ENCODE measurements around the gene CRY1.

The CRY1 gene

GRCh38 chr12:106955377-106956047 is 137.8 kb downstream of the CRY1 start, which contains the start of gene TMEM263:
TMEM263 (plus strand) TSS chr12:106955907; CDS start chr12:106967117, 11,210 bp downstream.
- DNase-seq = peak; percentile 85

- DNase-seq = peak; percentile 11
These were observed 138.6 kb downstream of the CRY1 start for GRCh38 chr12:106954462-106955376.

GRCh38 chr12:106953352-106954250 is 139.7 kb downstream of the CRY1 start:
- no peak for DNase-seq

- no peak for DNase-seq
These were observed 142.8 kb downstream of the CRY1 start for GRCh38 chr12:106950591-106950990.

- DNase-seq = no peak
These were observed 145.9 kb downstream of the CRY1 start for GRCh38 chr12:106947461-106947860.

- no peak for DNase-seq
These were observed 148.0 kb downstream of the CRY1 start for GRCh38 chr12:106945261-106945851.

- DNase-seq = no peak
These were observed 150.6 kb downstream of the CRY1 start for GRCh38 chr12:106942775-106943174.

GRCh38 chr12:106941481-106942156 is 151.7 kb downstream of the CRY1 start:
- DNase-seq = no peak
